Psoas muscle (tissue), 8 donors: ENCODE results near the gene FAM222A. TPM values are rescaled to one million over a fixed set of nuclear protein-coding genes. Genes with fewer than 3 reads are reported as not detected.

Experiments used
- ATAC-seq, 4 donors: fragments of 200-7000 bp; cut with Tn5 transposase; one replicate each; pipeline ENCODE4 v1.9.1; 2020; ENCODE audit warnings: moderate library complexity in 3 of 4, mild to moderate bottlenecking in 2 of 4
- DNase-seq, 2 donors: peaks; one replicate each; pipeline ENCODE4 v3.0.0-alpha.2; 2020
- H3K27ac ChIP-seq: fragments of 200-600 bp; one replicate; pipeline ENCODE4 v1.8.0; 2022
- H3K27me3 ChIP-seq, 3 donors: fragments of 200-600 bp in 1 of 3; one replicate each; pipeline versions ENCODE4 v1.6.1 to v1.8.0; 2013 to 2022; ENCODE audit warnings: low read length in 2 of 3, mild to moderate bottlenecking in 2 of 3, moderate library complexity in 1 of 3; ENCODE audit not compliant: insufficient read depth in 3 of 3
- H3K36me3 ChIP-seq, 2 donors: fragments of 200-600 bp in 1 of 2; one replicate each; pipeline versions ENCODE4 v1.6.1 to v1.8.0; 2013 to 2022; ENCODE audit warnings: low read depth in 1 of 2, mild to moderate bottlenecking in 1 of 2, moderate library complexity in 1 of 2; ENCODE audit not compliant: insufficient read depth in 1 of 2
- H3K4me1 ChIP-seq: fragments of 200-600 bp; one replicate; pipeline ENCODE4 v1.8.0; 2022
- H3K4me3 ChIP-seq: fragments of 200-600 bp; one replicate; pipeline ENCODE4 v1.8.0; 2022; ENCODE audit warnings: mild to moderate bottlenecking
- H3K9me3 ChIP-seq: fragments of 200-600 bp; one replicate; pipeline ENCODE4 v1.8.0; 2022
- CTCF ChIP-seq: fragments of 200-600 bp; IDR thresholded peaks from one replicate; pipeline ENCODE4 v1.8.0; 2022; ENCODE audit warnings: antibody characterized with exemption
- WGBS, 3 donors: extraction: QIAGEN DNeasy Blood & Tissue Kit; methylation state at CpG; one replicate each; pipeline versions ENCODE4 v1.1.6 to v1.1.7; 2013; 5-methylcytosine and 5-hydroxymethylcytosine counted together
- intact Hi-C, 2 donors: fragments of 100-400 bp; cut with DNase I; formaldehyde crosslinking; loops; one replicate each; pipeline versions ENCODE4 v1.11.0 to v1.14.2; 2022
- polyA plus RNA-seq, 3 donors: library from polyadenylated mRNA; stranded (reverse); fragments of 200-250 nt; gene quantifications; one replicate each; pipeline ENCODE4 v1.2.3, GENCODE V29; 2013
- total RNA-seq, 4 donors: library from RNA; stranded (reverse); fragmentation: NEBNext Ultra II Directional in 2 of 4; extraction: Animal tissue kit (Norgen Biotek cat#: 25700) in 2 of 4; gene quantifications; one replicate each; pipeline versions ENCODE4 v1.2.1 to v1.2.4, GENCODE V29; 2021 to 2023
- donor health status: healthy with polysubstance abuse.
- donor health status: DM: no; HTN: no; CAD: no; lungs with moderate emphysema.
- donor health status: Bipolar disorder and iron deficiency.
- donor health status: healthy.
- donor health status: DM: yes; HTN: yes; CAD: no.
- donor health status: DM: no; HTN: no; CAD: no.
- donor health status: DM: no; HTN: no; CAD: no.
- donor health status: DM: yes; HTN: yes; CAD: no.

The FAM222A gene
- total and polyA plus RNA-seq, 7 donors: 0.59 to 15.8 (median 5.1) TPM

- H3K27ac ChIP-seq: no peak overlapping the region
Observed at GRCh38 chr12:109818905-109819500, 105.4 kb downstream of the FAM222A start.

More at GRCh38 chr12:109818905-109819500, 105.4 kb downstream of the FAM222A start:
- ATAC-seq (no peak), DNase-seq (no peak)
- Histone ChIP-seq H3K4me3 (no peak overlapping the region), H3K4me1 (no peaks in the 10 kb centered on the region), H3K27me3 (peaks cover 0 to 8% (median 0%) of the 10 kb centered on the region in 3 donors), H3K9me3 (no peaks in the 10 kb centered on the region), H3K36me3 (no peaks in the 10 kb centered on the region)
- TF ChIP-seq CTCF: no peak
- intact Hi-C loops: no loop called here
- 44 to 50% (median 47%) methylated on average over 10 of the region's 10 CpGs for WGBS, 3 donors

Other genes starting within 250 kb of the FAM222A start
- gene KCTD10, start 236.5 kb upstream of the FAM222A start, total RNA-seq: 10 to 100 TPM; 13.0 to 21.8 (median 17.9) TPM
- 10 to 100 TPM in 2 of 3 donors, 1 to 10 TPM in 1; 7.4 to 16.0 (median 11.6) TPM for gene KCTD10, start 236.5 kb upstream of the FAM222A start, polyA plus RNA-seq
- 10 to 100 TPM; 41.7 to 50.8 (median 46.3) TPM for gene UBE3B, start 236.2 kb upstream of the FAM222A start, total RNA-seq
- gene UBE3B, start 236.2 kb upstream of the FAM222A start, polyA plus RNA-seq: 10 to 100 TPM; 13.5 to 45.0 (median 14.4) TPM
- 10 to 100 TPM; 28.5 to 43.3 (median 38.1) TPM for gene MMAB, start 140.3 kb upstream of the FAM222A start, total RNA-seq
- 10 to 100 TPM; 17.3 to 34.6 (median 24.7) TPM for gene MMAB, start 140.3 kb upstream of the FAM222A start, polyA plus RNA-seq
- 10 to 100 TPM in 1 of 4 donors, 1 to 10 TPM in 3; 7.5 to 11.4 (median 8.7) TPM for gene MVK, start 140.0 kb upstream of the FAM222A start, total RNA-seq
- gene MVK, start 140.0 kb upstream of the FAM222A start, polyA plus RNA-seq: 10 to 100 TPM in 2 of 3 donors, 1 to 10 TPM in 1; 6.4 to 10.5 (median 10.2) TPM
- under 1 TPM in 3 of 4 donors, not detected in 1; 0.07 to 0.11 (median 0.10) TPM for gene TRPV4, start 119.6 kb downstream of the FAM222A start, total RNA-seq
- gene TRPV4, start 119.6 kb downstream of the FAM222A start, polyA plus RNA-seq: under 1 TPM; 0.03 to 0.07 (median 0.05) TPM
- gene GLTP, start 166.7 kb downstream of the FAM222A start, total RNA-seq: 10 to 100 TPM; 15.3 to 23.3 (median 16.9) TPM
- 10 to 100 TPM; 12.1 to 18.7 (median 18.2) TPM for gene GLTP, start 166.7 kb downstream of the FAM222A start, polyA plus RNA-seq
- gene TCHP, start 186.4 kb downstream of the FAM222A start, total RNA-seq: 10 to 100 TPM in 1 of 4 donors, 1 to 10 TPM in 3; 5.8 to 11.2 (median 8.5) TPM
- gene TCHP, start 186.4 kb downstream of the FAM222A start, polyA plus RNA-seq: 10 to 100 TPM in 1 of 3 donors, 1 to 10 TPM in 2; 4.5 to 14.8 (median 5.7) TPM